Vagina (tissue), 2 donors: ENCODE measurements around the gene ARMC9.

ENCODE experiments used
- CTCF ChIP-seq, 3 experiments: fragments of 450-650 bp in 2 of 3; fragments of 200-600 bp in 1 of 3; sonication (generic) in 1 of 3; IDR thresholded peaks; one replicate each; pipeline ENCODE4 v1.5.1; 2017 to 2019; ENCODE audit warnings: antibody characterized with exemption in 3 of 3, mild to moderate bottlenecking in 2 of 3, moderate library complexity in 2 of 3
- POLR2A ChIP-seq, 2 donors: fragments of 450-650 bp; IDR thresholded peaks; one replicate each; pipeline ENCODE4 v1.6.1; 2017; ENCODE audit warnings: antibody characterized with exemption in 2 of 2, mild to moderate bottlenecking in 2 of 2, moderate library complexity in 2 of 2

GRCh38 chr2:231241755-231242507 lies 43.5 kb downstream of the ARMC9 start:
- TF ChIP-seq CTCF (IDR thresholded peaks at IDR 0.05) (no peak), POLR2A (IDR thresholded peaks at IDR 0.05) (no peak)
